WERI-Rb-1 (cell line): ENCODE measurements around the gene DKK3.

Experiments
- DNase-seq: peaks from one replicate; pipeline ENCODE4 v3.0.0-alpha.2; 2020
- H3K27ac ChIP-seq: fragments of 250-450 bp; sonication (Bioruptor Pico); 2 replicates; pipeline ENCODE4 v1.5.1; 2020; ENCODE audit warnings: mild to moderate bottlenecking, moderate library complexity
- H3K27me3 ChIP-seq: fragments of 250-450 bp; sonication (Bioruptor Pico); 2 replicates; pipeline ENCODE4 v1.5.1; 2021; ENCODE audit warnings: mild to moderate bottlenecking, low read depth, moderate library complexity; ENCODE audit not compliant: insufficient read depth, severe bottlenecking
- H3K36me3 ChIP-seq: fragments of 250-450 bp; sonication (Bioruptor Pico); 2 replicates; pipeline ENCODE4 v1.5.1; 2020; ENCODE audit warnings: mild to moderate bottlenecking, moderate library complexity
- H3K4me3 ChIP-seq: 2 replicates; pipeline ENCODE4 v1.5.1; 2011; ENCODE audit warnings: low read depth, mild to moderate bottlenecking, control low read depth, low read length
- H3K9me3 ChIP-seq: fragments of 250-450 bp; sonication (Bioruptor Pico); 2 replicates; pipeline ENCODE4 v1.5.1; 2021; ENCODE audit warnings: mild to moderate bottlenecking, moderate library complexity; ENCODE audit not compliant: severe bottlenecking
- CTCF ChIP-seq: IDR thresholded peaks from 2 replicates; pipeline ENCODE4 v1.5.1; 2011; ENCODE audit warnings: low read depth, mild to moderate bottlenecking, control low read depth, inconsistent platforms, low read length

Gene DKK3

GRCh38 chr11:12009617-12010321 lies 1.3 kb upstream of the DKK3 start:
- Histone ChIP-seq H3K9me3 (no peaks in the 10 kb centered on the region), H3K4me3 (peak overlapping the region; percentile 43), H3K27ac (no peak overlapping the region), H3K36me3 (no peaks in the 10 kb centered on the region), H3K27me3 (peaks cover 7% of the 10 kb centered on the region)
- no peak for DNase-seq
- TF ChIP-seq CTCF = no peak

GRCh38 chr11:12008790-12009616 lies 577 bp upstream of the DKK3 start:
- TF ChIP-seq CTCF = no peak
- peak overlapping the region; percentile 72 for H3K4me3 ChIP-seq
- H3K27ac ChIP-seq = no peak overlapping the region
- DNase-seq = peak; percentile 71
- H3K9me3 ChIP-seq = no peaks in the 10 kb centered on the region
- no peaks in the 10 kb centered on the region for H3K36me3 ChIP-seq
- H3K27me3 ChIP-seq = peaks cover 7% of the 10 kb centered on the region

GRCh38 chr11:12007230-12007593 lies 1.2 kb downstream of the DKK3 start:
- Histone ChIP-seq H3K4me3 (no peak overlapping the region), H3K36me3 (no peaks in the 10 kb centered on the region)

GRCh38 chr11:12006552-12007229 lies 1.7 kb downstream of the DKK3 start:
- Histone ChIP-seq H3K27ac (no peak overlapping the region), H3K27me3 (peaks cover 7% of the 10 kb centered on the region), H3K4me3 (no peak overlapping the region), H3K36me3 (no peaks in the 10 kb centered on the region), H3K9me3 (no peaks in the 10 kb centered on the region)
- no peak for DNase-seq
- TF ChIP-seq CTCF = no peak

More at GRCh38 chr11:12007230-12007593, 1.2 kb downstream of the DKK3 start:
- no peak for DNase-seq
- Histone ChIP-seq H3K27ac (no peak overlapping the region), H3K9me3 (no peaks in the 10 kb centered on the region), H3K27me3 (peaks cover 7% of the 10 kb centered on the region)
- no peak for TF ChIP-seq CTCF

GRCh38 chr11:12005476-12005875 lies 3.0 kb downstream of the DKK3 start:
- no peak for TF ChIP-seq CTCF
- no peak overlapping the region for H3K27ac ChIP-seq
- no peak for DNase-seq
- H3K4me3 ChIP-seq = no peak overlapping the region
- H3K36me3 ChIP-seq = no peaks in the 10 kb centered on the region
- H3K27me3 ChIP-seq = peaks cover 7% of the 10 kb centered on the region
- no peaks in the 10 kb centered on the region for H3K9me3 ChIP-seq
